GM08714 (cell line): ENCODE data around the gene TMEM143.
"Not testable (repeated sequence)": the region's sequence is repeated elsewhere in the genome, so short reads cannot be mapped to it uniquely, and the experiment has no call there.

ENCODE experiments used
- H3K4me3 ChIP-seq: fragments of 200-500 bp; sonication (Bioruptor generic); 2 replicates; pipeline ENCODE4 v1.5.1; 2014; ENCODE audit warnings: mild to moderate bottlenecking, low read length, inconsistent platforms
- ZNF274 ChIP-seq: IDR thresholded peaks from 2 replicates; pipeline ENCODE4 v1.6.1; 2012; ENCODE audit warnings: mild to moderate bottlenecking, low read depth, low read length

Gene TMEM143

GRCh38 chr19:48378194-48378570 is 14.4 kb upstream of the TMEM143 start:
- no peak for TF ChIP-seq ZNF274

GRCh38 chr19:48373567-48373966 is 9.8 kb upstream of the TMEM143 start:
- no peak overlapping the region for H3K4me3 ChIP-seq
- no peak for TF ChIP-seq ZNF274

More at GRCh38 chr19:48378194-48378570, 14.4 kb upstream of the TMEM143 start:
- H3K4me3 ChIP-seq = no peak overlapping the region

- no peak overlapping the region for H3K4me3 ChIP-seq
- no peak for TF ChIP-seq ZNF274
Observed at GRCh38 chr19:48372904-48373303, 9.2 kb upstream of the TMEM143 start.

- H3K4me3 ChIP-seq = not testable (repeated sequence)
Observed at GRCh38 chr19:48371771-48372170, 8.0 kb upstream of the TMEM143 start.

- no peak for TF ChIP-seq ZNF274
- no peak overlapping the region for H3K4me3 ChIP-seq
Observed at GRCh38 chr19:48371367-48371766, 7.6 kb upstream of the TMEM143 start.

- H3K4me3 ChIP-seq = no peak overlapping the region
- no peak for TF ChIP-seq ZNF274
Observed at GRCh38 chr19:48370955-48371354, 7.2 kb upstream of the TMEM143 start.

- H3K4me3 ChIP-seq = no peak overlapping the region
- no peak for TF ChIP-seq ZNF274
Observed at GRCh38 chr19:48368936-48369335, 5.2 kb upstream of the TMEM143 start.

- TF ChIP-seq ZNF274 = no peak
- no peak overlapping the region for H3K4me3 ChIP-seq
Observed at GRCh38 chr19:48367855-48368254, 4.1 kb upstream of the TMEM143 start.

- no peak for TF ChIP-seq ZNF274
- no peak overlapping the region for H3K4me3 ChIP-seq
Observed at GRCh38 chr19:48365602-48366001, 1.9 kb upstream of the TMEM143 start.

- peak overlapping the region; percentile 29; the same call in 1 of the 2 replicates for H3K4me3 ChIP-seq
- TF ChIP-seq ZNF274 = no peak
Observed at GRCh38 chr19:48364598-48365348, 1.0 kb upstream of the TMEM143 start.

GRCh38 chr19:48363500-48363809 is 285 bp downstream of the TMEM143 start:
- TF ChIP-seq ZNF274 = no peak
- H3K4me3 ChIP-seq = peak overlapping the region; percentile 64

GRCh38 chr19:48362716-48363499 is 832 bp downstream of the TMEM143 start:
- H3K4me3 ChIP-seq = peak overlapping the region; percentile 64; the same call in 1 of the 2 replicates
- no peak for TF ChIP-seq ZNF274

GRCh38 chr19:48361912-48362311 is 1.8 kb downstream of the TMEM143 start:
- TF ChIP-seq ZNF274 = no peak
- H3K4me3 ChIP-seq = no peak overlapping the region

GRCh38 chr19:48359123-48359522 is 4.6 kb downstream of the TMEM143 start:
- TF ChIP-seq ZNF274 = no peak
- H3K4me3 ChIP-seq = no peak overlapping the region

GRCh38 chr19:48355365-48355954 is 8.3 kb downstream of the TMEM143 start:
- no peak overlapping the region for H3K4me3 ChIP-seq
- TF ChIP-seq ZNF274 = no peak
